HL-60 (cell line): Measurements from ENCODE around the gene HMGCL.

Source experiments
- DNase-seq, 2 experiments: peaks; one replicate each; pipeline ENCODE4 v3.0.0-alpha.2; 2010 to 2020; ENCODE audit warnings: low read depth in 1 of 2, low spot score in 1 of 2
- H3K27ac ChIP-seq: fragments of 250-450 bp; sonication (Bioruptor Pico); replicated peaks from 2 replicates; pipeline ENCODE4 v1.5.1; 2020; ENCODE audit warnings: mild to moderate bottlenecking, moderate library complexity
- H3K27me3 ChIP-seq: fragments of 250-450 bp; sonication (Bioruptor Pico); 2 replicates; pipeline ENCODE4 v1.5.1; 2021; ENCODE audit warnings: mild to moderate bottlenecking, moderate library complexity; ENCODE audit not compliant: insufficient read depth, poor library complexity, severe bottlenecking
- H3K4me3 ChIP-seq: replicated peaks from 2 replicates; pipeline ENCODE4 v1.5.1; 2011; ENCODE audit warnings: mild to moderate bottlenecking, control low read depth, low read length; ENCODE audit not compliant: insufficient read depth
- CTCF ChIP-seq: IDR thresholded peaks from one replicate; pipeline ENCODE4 v1.5.1; 2011; ENCODE audit warnings: low read length, control low read depth, inconsistent platforms; ENCODE audit not compliant: insufficient read depth
- GABPA ChIP-seq: IDR thresholded peaks from 2 replicates; pipeline ENCODE4 v1.6.1; 2012; ENCODE audit warnings: low read depth
- POLR2AphosphoS5 ChIP-seq: IDR thresholded peaks from 2 replicates; pipeline ENCODE4 v1.6.1; 2012; ENCODE audit warnings: low read depth
- REST ChIP-seq: IDR thresholded peaks from 2 replicates; pipeline ENCODE4 v1.6.1; 2012; ENCODE audit warnings: low read depth; ENCODE audit not compliant: insufficient replicate concordance
- SPI1 ChIP-seq: IDR thresholded peaks from 2 replicates; pipeline ENCODE4 v1.6.1; 2012; ENCODE audit warnings: low read depth, mild to moderate bottlenecking, borderline replicate concordance

HMGCL gene

DNA sequence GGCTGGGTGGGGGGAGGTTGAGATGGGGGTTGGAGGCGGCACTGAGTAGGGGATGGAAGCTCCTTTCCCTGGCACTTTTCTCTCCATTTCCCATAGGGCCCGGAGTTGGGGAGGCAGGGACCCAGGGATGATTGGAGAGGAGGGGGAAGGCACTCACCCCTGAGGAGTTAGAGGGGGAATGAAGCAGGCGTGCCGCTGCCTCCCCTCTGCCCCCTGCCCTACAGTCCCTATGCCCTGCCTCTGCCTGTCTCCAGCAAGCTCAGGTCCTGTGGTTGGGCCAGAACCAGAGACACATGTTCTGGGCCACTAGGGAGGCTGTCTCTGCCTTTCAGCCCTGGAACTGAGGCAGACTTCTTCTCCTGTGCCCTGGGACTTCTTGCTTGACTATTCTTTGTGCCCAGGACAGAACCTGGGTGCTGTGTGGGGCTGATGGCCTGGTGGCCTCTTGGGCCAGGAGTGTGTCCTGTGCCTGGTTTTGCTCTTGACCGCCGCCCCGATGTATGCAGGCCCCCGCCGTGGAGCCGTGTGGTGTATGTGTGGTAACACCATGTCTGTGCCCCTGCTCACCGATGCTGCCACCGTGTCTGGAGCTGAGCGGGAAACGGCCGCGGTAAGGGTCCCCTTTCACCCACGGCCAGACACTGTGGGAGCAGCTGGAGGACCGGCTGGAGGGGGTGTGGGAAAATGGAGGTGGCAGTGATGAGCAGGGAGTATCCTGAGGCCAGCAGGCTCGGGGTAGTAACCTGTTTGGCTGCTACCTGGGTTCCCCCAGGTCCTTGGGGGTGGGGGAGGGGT lies 32.9 kb downstream of the HMGCL start:
- peak overlapping the region; percentile 30 for H3K27ac ChIP-seq
- H3K27me3 ChIP-seq, result no peaks in the 10 kb centered on the region
- peak overlapping the region; percentile 76 for H3K4me3 ChIP-seq
- DNase-seq, result no peak
- TF ChIP-seq POLR2AphosphoS5 (no peak), CTCF (no peak)

- Histone ChIP-seq H3K27ac (peak overlapping the region; percentile 64), H3K4me3 (peak overlapping the region; percentile 76), H3K27me3 (no peaks in the 10 kb centered on the region)
- DNase-seq, result no peak
- no peak for TF ChIP-seq CTCF
- TF ChIP-seq REST, result no peak
- no peak for TF ChIP-seq SPI1
- no peak for TF ChIP-seq GABPA
- no peak for TF ChIP-seq POLR2AphosphoS5
These were observed 33.6 kb downstream of the HMGCL start for GRCh38 chr1:23791516-23792047.

- TF ChIP-seq SPI1, result peak; percentile 43; the same call in 1 of the 2 replicates
- peak; percentile 95 for TF ChIP-seq GABPA
- peak; percentile 41 for TF ChIP-seq REST
- TF ChIP-seq CTCF, result no peak
- peak; percentile 75 for TF ChIP-seq POLR2AphosphoS5
- Histone ChIP-seq H3K27ac (peak within 1 kb of the TSS; percentile 64), H3K27me3 (no peaks in the 10 kb centered on the region), H3K4me3 (peak within 1 kb of the TSS; percentile 76)
- DNase-seq, result peak; percentile 86 to 94
These were observed 34.3 kb downstream of the HMGCL start, which contains the start of gene LYPLA2 for GRCh38 chr1:23790696-23791515. TSS of gene LYPLA2 (plus strand) at chr1:23791145. CDS start at chr1:23792683, 1,538 bp downstream.
